OCI-LY7 (cell line): ENCODE results near the gene ZNF205.

Experiments used
- CTCF ChIP-seq: fragments of 200-600 bp; sonication (generic); conservative IDR thresholded peaks from 2 replicates; pipeline ENCODE4 v1.5.1; 2014; ENCODE audit warnings: mild to moderate bottlenecking, antibody characterized with exemption, low read length, moderate library complexity, mixed read lengths
- EZH2phosphoT487 ChIP-seq: fragments of 200-600 bp; sonication (generic); IDR thresholded peaks from 2 replicates; pipeline ENCODE4 v1.6.1; 2018; ENCODE audit warnings: low read depth, borderline replicate concordance, mild to moderate bottlenecking, mixed run types, antibody characterized with exemption, low read length, moderate library complexity, mixed read lengths

GRCh38 chr16:3122926-3123570 is 10.7 kb downstream of the ZNF205 start:
- TF ChIP-seq CTCF: no peak
- no peak for TF ChIP-seq EZH2phosphoT487
